ENCODE results near the gene PDGFD.
A peak's percentile ranks its signal among the peaks of the same experiment; 100 is the strongest.

The PDGFD gene

DNA sequence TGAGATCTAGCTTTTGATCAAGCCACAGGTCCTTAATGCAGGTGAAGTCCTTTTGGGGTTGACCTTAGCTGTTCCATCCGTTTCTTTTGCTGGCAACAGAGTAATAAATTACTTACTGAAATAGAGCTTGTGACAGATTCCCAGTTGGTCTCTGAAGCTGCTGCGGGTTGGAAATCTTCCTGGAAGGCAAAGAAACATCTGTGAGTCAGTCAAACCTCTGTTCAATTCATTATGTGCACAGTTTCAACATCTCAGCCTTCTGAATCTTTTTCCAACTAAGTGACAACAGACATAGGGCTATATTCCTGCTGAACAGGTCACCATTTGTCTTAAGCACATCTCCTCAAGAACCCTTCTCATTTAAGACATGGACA is 216.4 kb downstream of the PDGFD start:
- DNase-seq, result no peak

GRCh38 chr11:103946793-103947545 is 217.0 kb downstream of the PDGFD start:
- DNase-seq, result no peak

DNA sequence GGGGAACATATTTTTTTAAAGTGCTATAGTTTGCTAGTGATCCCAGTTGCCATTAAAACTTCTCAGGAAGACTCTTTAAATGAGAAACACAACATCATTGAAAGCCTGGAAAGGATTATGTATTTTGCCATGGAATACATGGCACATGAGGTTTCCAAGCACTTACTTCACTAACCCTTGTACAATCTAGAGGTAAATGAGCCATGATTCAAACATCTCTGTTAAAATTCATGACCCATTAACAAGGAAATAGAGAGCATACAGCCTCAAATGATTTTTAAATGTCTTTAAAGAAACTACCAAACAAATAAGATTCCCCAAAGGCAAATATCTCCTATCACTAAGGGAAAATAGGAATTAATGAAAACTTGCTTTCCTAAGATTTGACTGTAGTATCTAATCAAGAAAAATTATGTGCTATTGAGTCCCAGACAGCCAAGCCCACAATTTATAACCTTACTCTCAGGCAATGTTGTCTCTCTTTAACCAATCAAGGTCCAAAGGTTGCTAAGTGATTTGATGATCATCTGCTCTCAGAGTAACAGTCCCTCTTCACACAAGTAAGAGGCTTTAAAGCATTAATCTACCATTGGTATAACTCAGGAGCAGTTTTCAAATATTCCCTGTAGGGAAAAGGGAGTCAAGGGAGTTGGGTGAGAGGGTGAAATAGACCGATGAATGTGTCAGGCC is 219.6 kb downstream of the PDGFD start:
- no peak for DNase-seq

DNA sequence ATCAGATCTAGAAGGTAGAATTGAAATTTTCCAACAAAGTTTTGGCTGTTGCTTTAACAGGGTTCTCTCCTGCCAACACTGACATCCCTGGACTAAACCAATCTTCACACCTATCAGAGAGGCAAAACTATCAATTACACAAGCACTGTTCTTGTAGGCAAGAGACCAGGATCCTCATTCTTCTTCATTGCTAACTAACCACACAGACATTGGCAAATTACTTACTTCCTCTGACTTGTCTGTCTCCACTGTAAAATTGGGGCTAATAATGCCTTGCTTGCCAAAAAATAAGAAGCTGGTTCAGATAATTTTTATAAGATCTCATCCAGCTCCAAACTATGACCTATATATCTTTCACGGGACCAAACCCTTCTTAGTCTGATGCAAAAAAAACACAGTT is 221.3 kb downstream of the PDGFD start:
- DNase-seq, result no peak

GRCh38 chr11:103940551-103940950 is 223.4 kb downstream of the PDGFD start:
- DNase-seq, result no peak

DNA sequence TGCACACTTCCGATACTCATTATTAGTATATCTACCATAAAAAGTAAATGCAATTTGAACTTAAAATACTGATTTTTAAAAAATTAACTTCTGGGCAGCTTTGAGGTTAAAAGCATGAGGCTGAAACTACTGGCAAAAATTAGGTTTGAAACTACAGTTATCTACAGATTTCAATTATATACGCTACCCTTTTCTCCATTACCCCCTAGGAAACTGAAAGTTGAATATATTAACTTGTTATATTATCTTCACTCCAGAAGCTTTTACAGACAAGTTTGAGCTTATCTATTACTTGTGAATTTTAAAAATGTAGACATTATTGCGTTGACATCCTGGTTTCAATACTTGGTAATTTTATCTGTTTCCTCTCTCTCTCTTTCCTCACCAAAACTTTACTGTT is 224.3 kb downstream of the PDGFD start:
- DNase-seq, result no peak

DNA sequence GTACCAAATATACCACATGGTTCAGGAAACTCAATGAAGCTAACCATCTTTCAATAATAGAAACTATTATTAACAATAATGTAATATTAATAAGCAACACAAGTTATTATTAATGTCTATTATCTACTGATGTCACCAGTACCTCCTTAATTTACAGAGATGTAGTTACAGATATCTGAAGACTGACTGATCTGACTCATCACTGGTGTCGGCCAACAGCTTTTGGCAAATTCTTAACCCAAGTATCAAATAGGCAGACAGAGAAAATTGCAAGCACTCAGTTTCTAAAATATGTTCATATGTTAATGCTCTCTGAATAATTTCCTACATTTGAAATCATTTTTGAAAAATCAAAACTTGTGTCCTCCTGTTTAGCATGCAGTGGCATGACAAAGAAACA is 227.9 kb downstream of the PDGFD start:
- no peak for DNase-seq

DNA sequence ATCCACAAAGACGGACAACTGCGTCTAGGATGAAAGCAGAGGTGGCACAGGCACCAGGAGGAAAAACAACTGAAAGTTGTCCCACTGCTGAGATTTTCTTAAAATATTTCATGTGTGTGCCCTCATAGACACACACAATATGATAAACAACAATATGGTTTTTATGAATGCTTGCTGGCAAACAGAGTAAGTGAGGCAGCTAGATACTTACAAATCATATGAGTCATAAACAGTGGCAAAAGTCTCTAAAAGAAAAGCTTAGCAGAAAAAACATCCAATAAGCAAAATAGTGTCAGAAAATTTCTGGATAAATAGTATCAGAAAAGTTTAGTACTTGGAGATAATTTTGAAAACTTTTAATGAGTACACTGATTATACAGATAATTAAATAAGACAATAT is 228.7 kb downstream of the PDGFD start:
- no peak for DNase-seq

DNA sequence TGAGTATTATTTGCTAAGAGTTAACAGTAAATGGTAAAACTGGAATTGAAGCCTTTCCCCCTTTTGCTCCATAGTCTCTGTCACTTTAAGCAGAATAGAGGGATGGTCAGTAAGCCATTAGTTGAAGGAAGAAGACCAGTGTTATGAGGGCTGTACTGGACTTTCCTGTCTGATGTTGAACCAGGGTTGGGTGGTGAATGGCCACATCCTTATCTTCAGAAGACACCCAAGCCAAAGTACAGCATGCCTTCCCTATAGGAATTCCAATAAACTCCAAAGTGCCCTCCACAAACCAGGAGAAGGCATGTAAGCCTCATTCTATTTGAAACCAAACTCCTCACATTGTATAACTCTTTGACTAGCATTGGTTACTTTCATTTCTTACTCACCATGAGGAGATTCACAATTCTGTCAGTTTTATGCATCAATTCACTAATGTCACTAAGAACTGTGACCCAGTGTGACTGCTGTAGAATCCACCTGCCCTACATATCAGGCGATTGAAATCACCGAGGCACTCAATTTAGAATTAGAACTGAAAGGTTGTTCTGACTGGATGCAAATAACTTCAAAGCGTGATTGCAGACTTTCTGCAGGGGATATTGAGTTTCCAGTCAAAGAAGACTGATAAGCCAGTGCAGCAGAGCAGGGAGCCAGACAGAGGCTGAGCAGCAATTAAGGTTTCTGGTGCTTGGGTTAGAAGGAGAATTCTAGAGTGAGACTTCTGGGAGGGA is 234.6 kb downstream of the PDGFD start:
- no peak for DNase-seq

GRCh38 chr11:103928802-103929161 is 235.2 kb downstream of the PDGFD start:
- DNase-seq, result no peak

- DNase-seq, result no peak
Observed at GRCh38 chr11:103928040-103928801, 235.7 kb downstream of the PDGFD start.

DNA sequence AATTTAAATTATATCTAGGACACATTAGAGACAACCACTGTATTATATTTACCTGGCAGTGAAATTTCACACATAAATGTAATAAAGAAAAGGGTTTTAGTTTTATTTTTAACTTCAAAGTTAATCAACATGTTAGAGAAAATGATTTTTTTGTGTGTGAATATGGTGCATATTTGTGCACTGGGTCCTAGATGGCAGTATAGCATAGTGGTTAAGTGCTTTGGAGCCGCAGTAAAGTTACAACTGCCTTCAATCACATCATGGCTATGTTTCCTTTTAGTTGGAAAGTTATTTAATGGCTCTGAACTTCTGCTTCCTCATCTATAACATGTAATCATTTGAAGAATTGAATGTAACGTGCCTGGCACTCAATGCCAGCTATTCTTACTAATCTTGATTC is 236.4 kb downstream of the PDGFD start:
- peak; percentile 1 for DNase-seq

GRCh38 chr11:103926990-103927389 is 237.0 kb downstream of the PDGFD start:
- no peak for DNase-seq

DNA sequence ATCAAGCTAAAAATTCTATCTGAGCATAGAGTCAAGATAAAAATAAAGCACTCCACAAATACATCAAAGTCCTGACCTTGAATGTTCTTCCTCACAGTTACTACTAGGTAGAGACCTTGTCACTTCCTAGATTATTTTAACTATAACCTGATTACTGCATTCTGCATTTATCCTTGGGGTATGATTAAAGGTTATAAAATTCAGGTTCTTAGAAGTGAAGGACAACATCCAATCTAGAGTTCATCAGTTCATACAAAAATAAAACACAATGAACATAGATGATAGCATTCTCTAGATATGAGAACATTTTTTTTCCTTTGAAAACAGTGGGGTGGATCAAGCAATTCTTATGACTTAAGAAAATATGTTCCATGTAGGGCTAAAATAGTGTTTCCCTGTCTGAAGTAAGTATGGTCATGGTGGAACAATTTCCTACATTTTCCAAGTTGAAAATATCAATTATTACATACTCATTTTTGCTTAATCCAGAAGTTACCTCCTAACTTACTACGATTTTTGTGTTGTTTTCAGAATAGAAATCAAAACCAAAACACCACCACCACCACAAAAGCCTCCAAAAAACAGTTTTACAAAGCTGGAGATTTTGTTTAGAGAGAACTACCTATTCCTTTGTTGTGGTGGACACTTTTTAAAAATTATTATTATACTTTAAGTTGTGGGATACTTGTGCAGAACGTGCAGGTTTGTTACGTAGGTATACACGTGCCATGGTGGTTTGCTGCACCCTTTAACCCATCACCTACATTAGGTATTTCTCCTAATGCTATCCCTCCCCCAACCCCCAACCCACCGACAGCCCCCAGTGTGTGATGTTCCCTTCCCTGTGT is 239.6 kb downstream of the PDGFD start:
- DNase-seq, result no peak

- DNase-seq, result no peak
Observed at GRCh38 chr11:103923451-103923931, 240.5 kb downstream of the PDGFD start.

- DNase-seq, result no peak
Observed at GRCh38 chr11:103920933-103921332, 243.0 kb downstream of the PDGFD start.

- DNase-seq, result no peak
Observed at GRCh38 chr11:103920449-103920848, 243.5 kb downstream of the PDGFD start.

- DNase-seq, result no peak
Observed at GRCh38 chr11:103910721-103911120, 253.2 kb downstream of the PDGFD start.

- DNase-seq, result no peak
Observed at GRCh38 chr11:103907548-103908455, 256.1 kb downstream of the PDGFD start.

- no peak for DNase-seq
Observed at GRCh38 chr11:103907136-103907535, 256.8 kb downstream of the PDGFD start.

GRCh38 chr11:103906291-103906867 is 257.6 kb downstream of the PDGFD start:
- no peak for DNase-seq

Data from NCI-H1694 treated with DMSO at 0.1 percent for 48 hours (cell line).